GM12891 (cell line): ENCODE data around the gene TNPO3.

ENCODE experiments used
- POLR2A ChIP-seq: IDR thresholded peaks from 2 replicates; pipeline ENCODE4 v1.6.1; 2011; ENCODE audit warnings: low read depth, low read length, control low read depth
- POLR2AphosphoS5 ChIP-seq: IDR thresholded peaks from 2 replicates; pipeline ENCODE4 v1.6.1; 2011; ENCODE audit warnings: low read depth, low read length, control low read depth
- TAF1 ChIP-seq: IDR thresholded peaks from 2 replicates; pipeline ENCODE4 v1.6.1; 2011; ENCODE audit warnings: low read depth, low read length, control low read depth

DNA sequence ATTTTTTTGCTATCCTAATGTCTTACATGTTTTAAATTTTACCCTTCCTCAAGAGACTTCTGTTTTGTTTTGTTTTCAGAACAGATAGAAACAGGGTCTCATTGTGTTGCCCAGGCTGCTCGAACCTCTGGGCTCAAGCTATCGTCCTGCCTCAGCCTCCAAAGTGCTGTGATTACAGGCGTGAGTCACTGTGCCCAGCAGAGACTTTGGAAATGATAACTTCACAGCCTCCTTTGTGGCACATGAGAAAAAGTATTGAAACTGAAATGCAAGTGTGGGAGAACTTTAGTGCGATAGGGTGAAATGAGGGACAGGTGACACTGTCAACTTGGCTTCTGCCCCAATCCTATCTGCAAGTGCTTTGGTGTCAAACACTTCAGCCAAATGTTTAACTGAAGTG, 95.6 kb downstream of the TNPO3 start:
- no peak for TF ChIP-seq POLR2A
- TF ChIP-seq POLR2AphosphoS5: no peak
- no peak for TF ChIP-seq TAF1
